Measurements from ENCODE around the gene AMN1. TPM values are rescaled to one million over a fixed set of nuclear protein-coding genes. Genes with fewer than 3 reads are reported as not detected.
"Not testable (repeated sequence)": the region's sequence is repeated elsewhere in the genome, so short reads cannot be mapped to it uniquely, and the experiment has no call there.

AMN1 gene
- total RNA-seq, 2 donors from 2014 or later, result 12.8 to 27.2 TPM

DNA sequence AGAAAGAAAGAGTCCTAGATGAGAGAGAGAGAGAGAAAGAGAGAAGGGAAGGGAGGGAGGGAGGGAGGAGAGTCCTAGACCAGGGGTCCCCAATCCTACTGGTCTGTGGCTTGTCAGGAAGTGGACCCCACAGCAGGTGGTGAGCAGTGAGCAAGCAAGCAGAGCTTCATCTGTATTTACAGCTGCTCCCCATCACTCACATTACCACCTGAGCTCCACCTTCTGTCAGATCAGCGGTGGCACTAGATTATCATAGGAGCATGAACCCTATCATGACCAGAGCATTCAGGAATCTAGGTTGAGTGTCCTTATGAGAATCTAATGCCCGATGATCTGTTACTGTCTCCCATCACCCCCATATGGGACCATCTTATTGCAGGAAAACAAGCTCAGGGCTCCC is 39.2 kb upstream of the AMN1 start:
- TF ChIP-seq CTCF (IDR thresholded peaks at IDR 0.05), result no peak
- DNase-seq (ENCODE audit: low spot score), result no peak
- no peaks in the 10 kb centered on the region for H3K36me3 ChIP-seq
- ATAC-seq (ENCODE audit: insufficient number of reproducible peaks, low FRiP score, low read depth), result no peak
- no peak overlapping the region for H3K4me3 ChIP-seq
- H3K9me3 ChIP-seq, result no peaks in the 10 kb centered on the region
- H3K27me3 ChIP-seq (replicated peaks; ENCODE audit: insufficient read depth), result no peaks in the 10 kb centered on the region
- no peak overlapping the region for H3K27ac ChIP-seq
- peaks cover 0 to under 1% of the 10 kb centered on the region in 2 donors for H3K4me1 ChIP-seq (ENCODE audit: control insufficient read depth in 1 of 2, low read depth in 2 of 2)

GRCh38 chr12:31765931-31766330 is 37.1 kb upstream of the AMN1 start:
- Histone ChIP-seq H3K36me3 (no peaks in the 10 kb centered on the region), H3K4me3 (no peak overlapping the region), H3K27me3 (replicated peaks; ENCODE audit: insufficient read depth) (no peaks in the 10 kb centered on the region), H3K27ac (no peak overlapping the region), H3K9me3 (no peaks in the 10 kb centered on the region), H3K4me1 (ENCODE audit: control insufficient read depth in 1 of 2, low read depth in 2 of 2) (no peaks in the 10 kb centered on the region)
- DNase-seq (ENCODE audit: low spot score), result no peak
- ATAC-seq (ENCODE audit: insufficient number of reproducible peaks, low FRiP score, low read depth), result no peak
- TF ChIP-seq CTCF (IDR thresholded peaks at IDR 0.05), result no peak

- Histone ChIP-seq H3K4me3 (no peak overlapping the region), H3K36me3 (no peaks in the 10 kb centered on the region), H3K27me3 (replicated peaks; ENCODE audit: insufficient read depth) (no peaks in the 10 kb centered on the region), H3K27ac (no peak overlapping the region), H3K9me3 (no peaks in the 10 kb centered on the region), H3K4me1 (ENCODE audit: control insufficient read depth in 1 of 2, low read depth in 2 of 2) (no peaks in the 10 kb centered on the region)
- ATAC-seq (ENCODE audit: insufficient number of reproducible peaks, low FRiP score, low read depth), result no peak
- no peak for DNase-seq (ENCODE audit: low spot score)
- TF ChIP-seq CTCF (IDR thresholded peaks at IDR 0.05), result no peak
These were observed 31.0 kb upstream of the AMN1 start for GRCh38 chr12:31759632-31760459.

DNA sequence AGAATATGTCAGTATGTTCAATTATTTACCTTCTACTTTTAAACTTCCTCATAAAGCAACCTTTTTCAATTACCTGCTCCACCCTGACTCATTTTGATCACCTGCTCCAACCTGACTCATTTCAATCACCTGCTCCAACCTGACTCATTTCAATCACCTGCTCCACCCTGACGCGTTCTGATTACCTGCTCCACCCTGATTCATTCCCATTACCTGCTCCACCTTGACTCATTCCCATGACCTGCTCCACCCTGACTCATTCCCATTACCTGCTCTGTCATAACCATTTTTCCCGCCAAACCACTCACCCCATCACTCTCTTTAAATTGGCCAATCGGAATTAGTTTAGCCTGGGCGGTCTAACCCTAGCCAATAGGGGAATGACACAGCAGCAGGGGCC is 29.5 kb upstream of the AMN1 start:
- not testable (repeated sequence) for DNase-seq (ENCODE audit: low spot score); H3K36me3 ChIP-seq; H3K4me1 ChIP-seq (ENCODE audit: control insufficient read depth in 1 of 2, low read depth in 2 of 2); H3K9me3 ChIP-seq; H3K27ac ChIP-seq; H3K27me3 ChIP-seq (replicated peaks; ENCODE audit: insufficient read depth); H3K4me3 ChIP-seq; ATAC-seq (ENCODE audit: insufficient number of reproducible peaks, low FRiP score, low read depth)

GRCh38 chr12:31756977-31757420 is 28.2 kb upstream of the AMN1 start:
- DNase-seq (ENCODE audit: low spot score) (no peak), ATAC-seq (ENCODE audit: insufficient number of reproducible peaks, low FRiP score, low read depth) (no peak)
- Histone ChIP-seq H3K4me1 (ENCODE audit: control insufficient read depth in 1 of 2, low read depth in 2 of 2) (no peaks in the 10 kb centered on the region), H3K27me3 (replicated peaks; ENCODE audit: insufficient read depth) (no peaks in the 10 kb centered on the region), H3K36me3 (no peaks in the 10 kb centered on the region), H3K27ac (no peak overlapping the region), H3K9me3 (no peaks in the 10 kb centered on the region), H3K4me3 (no peak overlapping the region)
- no peak for TF ChIP-seq CTCF (IDR thresholded peaks at IDR 0.05)

Measured in thoracic aorta (tissue), 2 donors.